ENCODE results near the gene RABGGTA. TPM values are rescaled to one million over a fixed set of nuclear protein-coding genes. Genes with fewer than 3 reads are reported as not detected.

RABGGTA gene
- total and polyA plus RNA-seq, 10 of the 15 experiments (the other 5 are each of a cell fraction or from before 2014, with no cell fraction given), result 19.1 to 75.6 (median 46.9) TPM

- TF ChIP-seq ATF2 (IDR thresholded peaks at IDR 0.05; ENCODE audit: low read length) (peak; percentile 81), RELB (IDR thresholded peaks at IDR 0.05; ENCODE audit: low read depth) (peak; percentile 87), BCL3 (IDR thresholded peaks at IDR 0.05; ENCODE audit: borderline replicate concordance, insufficient read depth, low read depth, low read length, poor library complexity, severe bottlenecking) (peak; percentile 27), KLF5 (IDR thresholded peaks at IDR 0.05; ENCODE audit: partially characterized antibody) (no peak), ZBTB11 (CRISPR knock-in tag; IDR thresholded peaks at IDR 0.05) (no peak), RELA (IDR thresholded peaks at IDR 0.05; ENCODE audit: borderline replicate concordance, partially characterized antibody) (no peak), NKRF (conservative IDR thresholded peaks at IDR 0.05) (no peak), SKIL (IDR thresholded peaks at IDR 0.05; ENCODE audit: low read depth, poor library complexity, severe bottlenecking) (peak; percentile 52), MEF2B (IDR thresholded peaks at IDR 0.05; ENCODE audit: partially characterized antibody, poor library complexity, severe bottlenecking) (no peak), ATF7 (IDR thresholded peaks at IDR 0.05; ENCODE audit: low read depth) (peak; percentile 94), MEF2A (IDR thresholded peaks at IDR 0.05; ENCODE audit: insufficient read depth, low read depth, low read length) (no peak), PKNOX1 (IDR thresholded peaks at IDR 0.05) (no peak)
Measured at GRCh38 chr14:24274101-24274543, 2.7 kb upstream of the RABGGTA start (continued).

Data from GM12878 (cell line).